ENCODE measurements around the gene C22orf39.
"Not testable (repeated sequence)": the region's sequence is repeated elsewhere in the genome, so short reads cannot be mapped to it uniquely, and the experiment has no call there.

C22orf39 gene

DNA sequence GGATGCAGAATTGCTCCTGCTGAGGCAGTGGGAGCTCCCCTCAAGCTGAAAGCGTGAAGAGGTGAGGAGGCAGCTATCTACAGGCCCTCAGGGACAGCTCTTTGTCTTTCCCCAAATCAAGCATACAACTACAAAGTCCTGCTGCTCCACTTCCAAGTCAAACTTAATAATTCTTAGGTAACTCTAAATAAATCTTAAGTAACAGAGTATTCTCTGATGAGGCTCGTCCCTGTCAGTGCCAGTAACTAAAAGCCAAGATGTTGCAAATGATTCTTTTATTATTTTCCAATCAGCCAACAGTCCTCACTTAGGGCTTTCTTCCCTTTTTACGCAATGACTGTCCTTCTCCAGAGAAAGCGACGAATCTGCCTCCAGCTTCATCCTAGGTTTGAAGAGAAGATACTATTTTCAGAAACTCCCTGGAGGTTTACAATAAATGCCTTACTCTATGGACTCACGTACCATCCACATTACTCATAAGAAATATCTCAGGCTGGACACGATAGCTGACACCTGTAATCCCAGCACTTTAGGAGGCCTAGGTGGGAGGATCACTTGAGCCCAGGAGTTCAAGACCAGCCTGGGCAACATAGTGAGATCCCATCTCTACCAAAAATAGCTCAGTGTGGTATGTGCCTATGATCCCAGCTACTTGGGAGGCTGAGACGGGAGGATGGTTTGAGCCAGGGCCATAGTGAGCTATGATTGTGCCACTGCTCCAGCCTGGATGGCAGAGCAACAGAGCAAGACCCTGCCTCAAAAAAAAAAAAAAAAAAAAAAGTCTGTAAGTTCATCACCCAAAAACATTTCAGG lies 3.1 kb upstream of the C22orf39 start:
- no peak for DNase-seq

DNA sequence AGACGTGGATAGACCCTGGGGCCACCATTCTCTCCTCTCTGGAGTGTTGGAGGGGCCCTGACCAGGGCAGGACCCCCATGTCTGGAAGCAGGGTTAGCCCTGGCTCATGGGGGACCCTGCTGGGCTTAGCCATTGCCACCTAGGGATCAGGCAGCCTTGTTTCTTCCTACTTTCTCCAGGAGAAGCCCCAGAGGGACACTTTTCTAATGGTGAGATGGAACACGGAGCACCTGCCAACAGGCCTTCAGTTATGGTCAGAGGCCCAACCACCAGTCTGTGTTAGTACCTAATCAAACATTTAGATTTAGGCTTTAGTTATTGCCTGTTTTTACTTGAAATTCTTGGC lies 1.9 kb upstream of the C22orf39 start:
- no peak for DNase-seq

DNA sequence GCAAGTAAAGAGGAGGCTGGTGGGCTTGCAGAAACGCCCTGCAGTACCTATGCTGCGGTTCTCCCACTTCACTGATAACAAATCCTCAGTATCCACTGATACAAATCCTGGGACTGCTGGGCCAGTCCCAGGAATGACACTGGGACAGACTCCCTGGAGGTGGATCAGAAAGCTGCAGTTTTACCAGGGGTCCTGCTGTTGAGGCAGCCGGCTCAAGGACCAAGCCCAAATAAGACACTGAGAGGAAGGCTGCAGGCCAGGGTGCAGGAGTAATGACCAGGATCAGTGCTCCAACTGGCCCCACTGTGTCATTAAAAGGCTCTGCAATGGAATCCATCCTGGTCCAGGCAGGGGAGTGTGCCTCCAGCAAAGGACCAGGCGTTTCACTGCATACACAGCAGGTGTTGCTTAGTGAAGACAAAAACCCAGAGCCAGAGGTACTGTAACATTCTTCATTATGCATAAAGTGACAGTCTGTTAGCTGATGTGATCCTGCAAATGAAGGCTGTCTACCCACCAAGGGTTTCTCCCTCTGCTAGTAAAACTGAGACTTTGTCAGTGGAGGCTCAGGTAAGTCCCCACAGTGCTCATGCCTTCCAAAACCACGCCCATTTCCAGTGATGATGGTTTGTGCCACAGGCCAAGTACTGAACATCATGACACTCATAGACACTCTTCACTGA lies 1.4 kb upstream of the C22orf39 start:
- no peak for DNase-seq

DNA sequence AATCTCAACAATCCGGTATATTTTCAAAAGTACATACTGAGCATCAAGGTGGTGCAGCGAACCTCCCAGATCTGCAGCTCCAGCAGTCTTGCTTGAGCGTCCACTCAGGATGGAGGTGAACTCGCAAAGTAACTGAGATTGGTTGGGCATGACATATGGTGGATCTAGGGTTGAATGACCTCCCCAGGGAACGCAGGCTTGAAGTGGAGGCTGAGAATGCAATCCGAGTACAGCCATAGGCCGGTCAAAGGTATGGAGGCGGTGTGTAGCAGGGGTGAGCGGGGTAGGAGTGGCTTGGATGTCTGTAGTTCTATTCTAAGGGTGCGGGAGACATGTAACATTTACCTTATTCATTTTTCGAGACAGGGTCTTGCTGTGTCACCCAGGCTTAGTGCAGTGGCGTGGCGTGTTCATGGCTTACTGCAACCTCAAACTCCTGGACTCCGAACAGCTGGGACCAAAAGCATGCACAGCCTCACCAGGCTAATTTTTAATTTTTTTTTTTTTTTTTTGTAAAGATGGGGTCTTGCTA lies 631 bp upstream of the C22orf39 start:
- peak; percentile 75 for DNase-seq

DNA sequence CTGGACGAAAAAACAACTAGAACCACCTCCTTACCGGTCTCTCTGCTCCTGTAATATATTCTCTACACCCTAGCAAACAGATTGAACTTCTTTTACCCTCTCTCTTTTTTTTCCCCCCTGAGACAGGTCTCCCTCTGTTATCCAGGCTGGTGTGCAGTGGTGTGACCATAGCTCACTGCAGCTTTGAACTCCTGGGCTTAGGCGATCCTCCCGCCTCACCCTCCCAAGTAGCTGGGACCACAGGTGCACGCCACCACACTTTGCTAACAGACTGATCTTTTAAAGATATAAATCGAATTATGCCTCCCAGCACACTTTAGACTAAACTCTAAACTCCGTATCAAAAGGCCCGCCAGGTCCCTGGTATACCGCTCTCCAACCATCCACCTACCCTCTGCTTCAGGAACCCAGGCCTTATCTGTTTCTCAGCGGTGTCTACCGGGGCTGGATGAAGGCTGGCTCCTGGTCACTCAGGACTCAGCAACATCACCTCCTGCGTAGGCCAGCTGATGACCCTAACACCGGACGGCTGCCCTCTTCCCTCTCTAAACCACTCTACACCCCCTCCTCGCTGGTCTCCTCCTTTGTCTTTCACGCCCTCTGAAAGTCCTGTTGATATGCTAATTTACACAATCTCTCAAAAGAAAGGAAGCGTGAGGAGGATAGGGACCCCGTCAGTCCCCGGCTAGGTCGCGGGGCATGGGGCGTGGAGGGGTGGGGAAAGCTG lies 745 bp downstream of the C22orf39 start:
- DNase-seq: no peak

DNA sequence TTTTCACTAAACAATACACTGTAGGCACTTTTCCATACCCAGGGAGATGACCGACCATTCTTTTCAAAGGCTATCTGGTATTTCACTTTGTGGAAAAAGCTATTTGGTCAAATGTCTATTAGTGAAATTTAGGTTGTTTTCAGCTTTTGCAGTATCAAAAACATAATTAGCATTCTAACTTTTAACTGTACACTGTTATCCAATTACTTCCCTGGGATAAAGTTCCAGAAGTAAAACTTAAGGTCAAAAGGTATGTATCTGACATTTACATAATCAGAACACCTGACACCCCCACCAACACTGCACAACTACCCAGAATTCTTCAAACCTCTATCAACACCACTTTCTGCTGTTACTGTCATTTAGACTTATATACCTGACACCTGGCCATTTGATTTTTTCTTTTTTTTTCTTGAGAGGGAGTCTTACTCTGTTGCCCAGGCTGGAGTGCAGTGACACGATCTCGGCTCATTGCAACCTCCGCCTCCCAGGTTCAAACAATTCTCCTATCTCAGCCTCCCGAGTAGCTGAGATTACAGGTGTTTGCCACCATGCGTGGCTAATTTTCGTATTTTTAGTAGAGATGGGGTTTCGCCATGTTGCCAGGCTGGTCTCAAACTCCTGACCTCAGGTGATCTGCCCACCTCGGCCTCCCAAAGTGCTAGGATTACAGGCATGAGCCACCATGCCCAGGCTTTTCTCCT lies 2.1 kb downstream of the C22orf39 start:
- DNase-seq: not testable (repeated sequence)

DNA sequence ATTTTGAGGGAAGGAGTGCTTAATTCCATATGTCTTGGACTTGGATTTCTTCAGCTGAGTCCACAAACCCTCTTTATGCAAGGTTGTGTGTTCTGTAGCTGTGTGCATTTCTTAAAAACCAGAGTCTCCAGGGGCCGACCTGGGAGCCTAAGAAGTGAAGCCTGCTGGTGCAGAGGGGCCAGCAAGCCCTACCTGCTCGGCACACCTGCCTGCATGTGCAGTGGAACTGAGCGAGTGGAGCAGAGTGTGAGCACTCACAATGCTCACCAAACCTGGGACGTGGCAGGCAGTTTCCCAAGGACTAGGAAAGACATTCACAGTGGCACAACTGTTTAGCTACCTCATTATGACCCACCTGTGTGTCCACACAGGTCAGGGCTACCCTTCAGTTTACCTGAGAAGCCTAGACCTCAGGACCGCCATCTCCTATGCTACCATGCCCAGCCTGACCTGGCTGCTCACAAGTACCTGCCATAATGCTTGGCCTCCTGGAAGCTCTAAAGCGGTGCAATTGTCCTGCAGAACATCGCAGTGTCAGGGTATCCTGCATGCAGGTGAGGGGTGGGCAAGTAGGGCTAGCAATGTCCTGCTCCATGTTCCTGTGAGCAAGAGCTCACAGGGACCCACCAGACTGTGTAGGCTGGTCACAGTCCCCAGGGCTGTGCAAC lies 3.8 kb downstream of the C22orf39 start:
- no peak for DNase-seq

DNA sequence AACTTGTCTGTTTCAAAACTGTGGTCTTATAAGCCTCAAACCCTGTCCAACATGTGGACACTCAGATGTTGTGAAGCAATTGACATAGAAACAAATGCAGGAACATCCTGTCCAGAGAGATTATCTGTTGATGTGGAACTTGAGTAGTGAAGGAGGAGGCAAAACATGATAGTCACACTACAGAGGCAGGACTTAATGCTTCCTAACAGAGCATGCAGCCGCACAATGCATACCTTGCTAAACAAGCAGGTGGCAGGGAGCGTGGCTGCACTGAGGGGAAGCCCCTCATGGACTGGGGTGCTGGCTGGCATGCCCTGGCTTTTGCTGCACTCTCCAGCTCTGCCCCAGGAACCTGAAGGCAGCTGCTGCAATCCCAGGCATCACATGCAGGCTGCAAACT lies 5.3 kb downstream of the C22orf39 start:
- no peak for DNase-seq

DNA sequence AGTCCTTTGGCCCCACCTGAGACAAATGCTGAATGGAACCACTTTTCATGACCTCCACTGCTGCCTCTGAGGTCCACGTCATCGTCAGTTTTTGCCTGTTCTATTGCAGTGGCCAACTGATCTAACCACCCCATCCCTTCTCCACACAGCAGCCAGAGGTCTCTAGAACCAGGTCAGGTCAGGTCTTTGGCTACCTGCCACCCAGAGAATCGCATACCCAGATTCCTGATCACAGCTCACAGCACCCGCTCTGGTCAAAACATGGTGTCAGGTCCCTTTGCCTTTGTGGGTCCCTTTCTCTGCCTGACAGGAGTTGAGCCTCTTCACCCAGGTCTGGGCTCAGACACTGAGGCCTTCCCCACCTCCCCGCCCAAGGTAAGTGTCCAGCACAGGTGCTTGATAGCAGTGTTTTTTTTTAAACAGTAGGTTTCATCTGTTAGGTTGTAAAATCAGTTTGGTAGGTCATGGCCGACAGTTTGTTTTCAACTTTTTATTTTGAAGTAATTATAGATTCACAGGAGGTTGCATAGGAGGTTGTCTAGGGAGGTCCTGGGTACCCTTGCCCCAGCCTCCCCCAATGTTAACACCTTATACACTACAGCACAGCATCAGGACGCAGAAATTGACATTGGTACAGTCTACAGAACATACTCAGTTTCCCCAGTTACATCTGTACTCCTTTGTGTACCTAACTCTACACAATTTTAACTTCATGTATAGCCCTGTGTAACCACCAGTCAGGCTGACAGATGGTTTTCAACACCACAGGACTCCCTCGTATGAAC lies 6.9 kb downstream of the C22orf39 start:
- DNase-seq: no peak

DNA sequence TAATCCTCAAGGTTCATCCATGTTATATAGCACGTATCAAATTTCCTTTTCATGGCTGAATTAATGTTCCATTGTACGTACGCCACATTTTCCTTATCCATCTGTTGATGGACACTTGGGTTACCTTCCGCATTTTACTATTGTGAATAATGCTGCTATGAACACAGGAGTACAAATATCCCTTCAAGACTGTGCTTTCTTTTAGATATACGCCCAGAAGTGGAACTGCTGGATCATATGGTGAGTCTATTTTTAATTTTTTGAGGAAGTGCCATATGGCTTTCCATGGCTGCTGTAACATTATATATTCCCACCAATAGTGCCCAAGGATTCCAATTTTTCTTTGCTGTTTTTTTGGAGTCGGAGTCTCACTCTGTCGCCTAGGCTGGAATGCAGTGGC lies 9.2 kb downstream of the C22orf39 start:
- DNase-seq: no peak

DNA sequence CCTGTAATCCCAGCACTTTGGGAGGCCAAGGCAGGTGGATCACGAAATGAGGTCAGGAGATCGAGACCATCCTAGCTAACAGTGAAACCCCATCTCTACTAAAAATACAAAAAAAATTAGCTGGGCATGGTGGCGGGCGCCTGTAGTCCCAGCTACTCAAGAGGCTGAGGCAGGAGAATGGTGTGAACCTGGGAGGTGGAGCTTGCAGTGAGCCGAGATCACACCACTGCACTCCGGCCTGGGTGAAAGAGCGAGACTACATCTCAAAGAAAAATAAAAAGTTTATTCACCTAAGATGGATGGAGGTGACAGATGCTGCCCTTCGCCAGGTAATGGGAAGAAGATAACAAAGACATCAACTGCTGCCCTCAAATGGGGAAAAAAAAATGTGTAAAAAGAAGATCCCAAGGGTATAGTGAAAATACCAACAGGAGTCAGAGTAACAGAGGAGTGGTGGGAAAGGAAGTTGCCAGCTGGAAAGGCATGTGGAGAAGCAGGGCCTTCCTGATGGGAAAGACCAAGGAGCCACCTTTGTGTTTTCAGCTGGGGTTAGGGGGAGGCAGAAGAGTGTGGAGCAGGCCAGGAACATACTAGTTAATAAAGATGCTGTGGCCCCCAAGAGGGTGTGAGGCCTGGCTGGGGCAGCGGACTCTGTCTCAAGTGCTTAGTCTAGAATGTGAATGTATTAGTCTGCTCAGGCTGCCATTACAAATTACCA lies 10.9 kb downstream of the C22orf39 start:
- DNase-seq: not testable (repeated sequence)

DNA sequence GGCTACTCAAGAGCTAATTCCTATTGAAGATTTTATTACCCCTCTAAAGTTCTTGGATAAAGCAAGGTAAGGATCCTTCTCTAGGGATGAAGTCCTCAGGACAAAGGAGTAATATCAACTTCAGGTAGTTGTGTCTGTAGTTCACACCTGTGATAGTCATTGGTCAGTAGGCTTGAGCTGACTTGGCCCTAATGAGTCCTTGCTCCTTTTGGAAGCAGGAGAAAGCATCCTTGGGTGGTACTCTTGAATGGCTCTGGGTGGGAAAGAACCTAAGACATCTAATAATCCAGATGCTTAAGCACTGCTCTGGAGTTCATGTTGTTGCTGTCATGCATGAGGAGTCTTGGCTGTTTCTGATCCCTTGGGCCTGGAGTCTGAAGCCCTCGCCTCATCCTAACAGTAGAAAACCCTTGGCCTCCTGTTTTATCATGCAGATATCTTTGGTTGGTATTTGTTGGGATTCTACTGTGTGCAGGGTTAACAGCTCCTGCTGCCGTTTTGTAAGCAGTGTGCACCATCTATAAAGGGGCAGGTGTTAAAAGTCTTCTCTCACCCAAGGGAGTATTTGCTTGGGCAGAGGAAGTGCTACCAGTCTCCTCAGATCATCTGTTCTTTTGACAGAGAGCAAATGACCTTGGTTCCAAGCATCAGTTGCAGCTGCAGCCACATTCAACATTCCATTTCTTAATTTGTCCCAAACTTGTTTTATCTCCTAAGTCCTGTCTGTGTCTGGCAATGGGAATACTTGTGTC lies 12.5 kb downstream of the C22orf39 start:
- DNase-seq: no peak

DNA sequence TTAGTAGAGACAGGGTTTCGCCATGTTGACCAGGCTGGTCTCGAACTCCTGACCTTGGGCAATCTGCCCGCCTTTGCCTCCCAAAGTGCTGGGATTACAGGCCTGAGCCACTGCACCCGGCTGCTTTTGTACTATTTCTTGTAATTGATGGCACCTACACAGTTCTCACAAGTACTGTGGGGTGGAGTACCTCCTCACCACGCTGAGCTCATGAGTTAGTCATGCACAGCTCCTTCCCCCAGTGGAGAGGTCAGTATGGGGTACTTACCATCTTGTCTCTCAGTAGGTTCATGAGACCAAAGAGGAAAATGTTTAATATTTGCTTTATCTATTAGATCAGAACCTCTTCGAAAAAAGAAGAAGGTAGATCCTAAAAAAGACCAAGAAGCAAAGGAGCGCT lies 13.1 kb downstream of the C22orf39 start:
- no peak for DNase-seq

DNA sequence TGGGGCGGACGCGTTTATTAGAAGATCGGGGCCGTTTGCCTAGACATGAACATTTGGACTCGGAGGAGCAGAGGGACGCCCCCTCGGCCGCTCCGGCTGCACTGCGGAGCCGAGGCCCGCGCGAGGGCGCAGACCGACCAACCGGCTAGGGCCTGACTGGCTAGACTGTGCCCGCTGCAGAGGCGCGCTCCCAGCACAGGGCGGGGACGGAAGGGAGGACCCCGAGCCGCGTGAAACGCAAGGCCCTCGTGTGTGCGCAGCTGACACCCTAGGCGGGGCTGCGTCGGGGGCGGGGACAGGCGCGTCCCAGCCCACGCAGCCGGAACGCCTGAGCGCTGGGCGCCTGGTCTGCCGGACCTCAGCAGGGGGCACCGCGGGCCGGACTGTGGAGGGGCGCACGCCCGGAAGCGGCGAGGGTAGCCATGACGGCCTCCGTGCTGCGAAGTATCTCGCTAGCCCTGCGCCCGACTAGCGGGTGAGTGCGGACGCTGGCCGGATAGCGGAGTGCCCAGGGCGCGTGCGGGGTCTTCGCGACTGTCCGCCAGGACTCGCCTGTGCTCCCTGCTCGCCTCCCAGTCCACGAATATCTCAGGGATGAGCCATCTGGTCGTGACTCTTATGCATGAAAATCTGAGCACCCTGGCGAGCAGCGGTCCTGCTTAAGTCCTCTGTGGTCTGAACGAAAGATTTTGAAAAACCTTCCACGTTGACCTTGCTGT lies 15.2 kb downstream of the C22orf39 start, which contains the start of gene MRPL40:
Gene MRPL40 (plus strand): TSS at position 413 of the 719 bp plus-strand sequence. CDS start 10 bp downstream, at position 423.
- DNase-seq: peak; percentile 97

DNA sequence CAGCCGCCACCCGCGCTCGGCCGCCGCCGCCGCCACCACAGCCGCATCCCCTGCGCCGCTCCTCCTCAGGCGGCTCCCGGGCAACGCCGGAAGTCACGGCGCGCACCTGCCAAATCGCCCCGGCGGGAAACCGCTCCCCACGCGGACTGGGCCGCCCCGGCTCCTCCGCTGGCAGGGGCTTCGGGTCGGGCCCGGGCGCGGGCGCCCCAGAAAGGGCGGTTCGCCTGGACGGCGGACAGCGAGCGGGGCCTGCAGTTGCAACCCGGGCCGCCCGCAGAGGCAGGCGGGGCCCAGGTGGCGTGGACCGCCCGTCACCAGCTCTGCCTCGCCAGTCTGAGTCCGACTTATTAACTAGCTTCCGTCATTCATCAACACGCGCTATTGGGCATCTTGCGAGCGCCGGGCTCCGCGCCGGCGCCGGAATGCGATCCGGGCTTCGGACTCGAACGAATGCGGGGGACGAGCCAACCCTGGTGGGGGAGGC lies 15.8 kb downstream of the C22orf39 start, which contains the start of gene HIRA:
Gene HIRA (minus strand): TSS at position 85 of the 484 bp plus-strand sequence. CDS start 257 bp downstream, outside the sequence.
- DNase-seq: peak; percentile 88

DNA sequence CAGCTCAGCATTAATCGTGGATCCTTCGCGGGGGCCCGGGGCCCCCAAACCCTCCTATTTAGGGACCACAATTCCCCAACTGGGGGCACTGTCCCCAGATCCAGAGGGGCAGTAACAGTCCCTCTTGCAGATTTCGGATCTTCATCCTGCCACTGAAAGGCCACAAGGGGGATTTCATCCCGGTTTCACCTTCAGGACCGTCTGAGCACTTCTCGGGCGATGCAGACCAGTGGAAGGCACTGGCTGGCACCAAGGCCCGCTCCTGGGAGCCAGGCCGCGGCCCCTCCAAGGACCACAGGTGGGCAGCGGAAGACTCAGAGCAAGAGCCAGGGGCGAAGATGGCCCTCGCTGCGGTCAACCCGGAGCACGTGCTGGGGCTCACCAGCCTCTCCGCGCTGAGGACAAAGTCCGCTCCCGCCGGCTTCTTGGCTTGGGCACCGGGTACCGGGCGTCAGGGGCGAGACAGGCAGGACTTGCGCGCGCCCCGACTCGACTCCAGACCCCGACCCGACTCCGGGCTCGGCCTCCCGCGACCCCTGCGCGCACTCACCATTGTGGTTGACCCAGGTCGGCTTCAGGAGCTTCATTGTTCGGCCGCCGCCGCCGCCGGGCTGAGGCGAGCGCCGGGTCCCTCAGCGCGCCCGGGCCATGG lies 16.5 kb downstream of the C22orf39 start:
- peak; percentile 34 for DNase-seq

DNA sequence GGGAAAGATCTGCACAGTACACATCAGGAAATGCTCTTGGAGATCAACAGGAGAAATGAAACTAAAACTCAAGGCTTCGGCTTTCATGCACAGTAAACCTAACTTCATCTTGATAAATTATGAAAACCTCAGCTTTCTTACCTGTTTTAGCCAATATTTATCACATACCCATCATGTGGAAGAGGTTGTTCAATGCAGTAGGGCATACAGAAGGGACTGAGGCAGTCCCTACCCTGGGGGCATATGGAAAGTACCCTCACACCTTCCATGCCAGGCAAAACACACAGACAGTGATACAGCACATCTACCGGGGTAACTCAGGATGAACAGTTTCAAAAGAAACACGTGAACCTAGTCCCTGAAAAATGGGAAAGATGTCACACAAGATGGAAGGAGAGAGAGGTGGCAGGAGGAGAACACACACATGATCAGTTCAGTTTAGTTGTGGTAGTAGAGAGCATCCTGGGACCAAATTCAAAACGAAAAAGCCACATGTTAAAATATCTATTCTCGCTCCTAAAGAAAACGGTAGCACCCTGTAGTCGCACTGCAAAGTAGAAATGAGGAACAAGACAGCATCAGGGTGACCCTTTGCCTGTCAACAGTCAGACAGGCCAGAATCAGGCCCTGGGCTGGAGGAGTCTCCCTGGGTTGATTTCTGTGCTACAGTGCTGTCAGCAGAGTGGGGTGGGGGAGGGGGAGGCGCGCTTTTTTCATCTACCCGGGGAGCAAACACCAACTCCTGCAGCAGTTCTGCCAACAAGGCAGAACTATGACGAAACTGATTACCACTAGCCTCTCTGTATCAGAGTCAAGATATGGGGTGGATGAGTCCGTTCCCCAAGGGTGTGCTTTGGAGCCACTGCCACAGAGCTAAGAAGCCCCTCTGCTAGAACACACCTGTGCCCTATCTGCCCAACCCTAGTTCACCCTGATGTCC lies 17.3 kb downstream of the C22orf39 start:
- DNase-seq: peak; percentile 45

Data from right hindlimb (tissue), 1 donor.